ENCODE measurements around the gene BCL2L14. TPM values are rescaled to one million over a fixed set of nuclear protein-coding genes. Genes with fewer than 3 reads are reported as not detected.

BCL2L14 gene
- polyA plus RNA-seq, 1 donor (not counting 4 experiments of a cell fraction or from before 2014, with no cell fraction given) = not detected

- Histone ChIP-seq H3K4me3 (ENCODE audit: control insufficient read depth in 2 of 3, extremely low read depth in 1 of 3, insufficient read depth in 2 of 3, low read depth in 1 of 3, low read length in 3 of 3) (peak overlapping the region; percentile 17 to 52 (median 20)), H3K27ac (ENCODE audit: control insufficient read depth, insufficient read depth, low read length) (no peak overlapping the region), H3K4me2 (ENCODE audit: control insufficient read depth, extremely low read depth, insufficient read depth, low read depth, low read length) (peak overlapping the region; percentile 84), H3K27me3 (ENCODE audit: control insufficient read depth, extremely low read depth, insufficient read depth, low read length) (no peaks in the 10 kb centered on the region), H3K9me3 (ENCODE audit: control insufficient read depth, low read depth, low read length) (no peaks in the 10 kb centered on the region), H3K9ac (ENCODE audit: control insufficient read depth, extremely low read depth, insufficient read depth, low read length) (peak overlapping the region; percentile 17), H3K79me2 (ENCODE audit: control insufficient read depth, insufficient read depth, low read length) (no peaks in the 10 kb centered on the region), H3K36me3 (ENCODE audit: control insufficient read depth in 2 of 2, extremely low read depth in 1 of 2, insufficient read depth in 2 of 2, low read length in 2 of 2) (no peaks in the 10 kb centered on the region), H3K9me1 (ENCODE audit: control insufficient read depth, extremely low read depth, insufficient read depth, low read length) (no peaks in the 10 kb centered on the region), H4K20me1 (ENCODE audit: control insufficient read depth, extremely low read depth, insufficient read depth, low read length) (no peaks in the 10 kb centered on the region), H2AFZ (ENCODE audit: control insufficient read depth, low read length) (peak overlapping the region; percentile 67), H3K4me1 (ENCODE audit: control insufficient read depth, extremely low read depth, insufficient read depth, low read length) (peaks cover 11% of the 10 kb centered on the region)
- dilution Hi-C loops (cut with MboI; ENCODE audit: extremely low pct_ligation_motif_present, low sequenced_read_pairs) = loop anchor here (25.0 kb wide), 1 partner anchor 446 kb away; no protein-coding TSS in a partner anchor
- FAIRE-seq (peak; percentile 96), DNase-seq (ENCODE audit: low read depth, low spot score) (peak; percentile 68)
- TF ChIP-seq EZH2 (IDR thresholded peaks at IDR 0.05; ENCODE audit: low read length) (no peak), CTCF (optimal IDR thresholded peaks at IDR 0.05 in 1 of 3, IDR thresholded peaks at IDR 0.05 in 1 of 3, conservative IDR thresholded peaks at IDR 0.05 in 1 of 3; ENCODE audit: extremely low read depth in 1 of 3, insufficient read depth in 2 of 3, low read length in 3 of 3) (peak; percentile 77 to 89 (median 85))
Measured at GRCh38 chr12:12032851-12033797, 37.6 kb upstream of the BCL2L14 start.

- H3K9me3 ChIP-seq (ENCODE audit: control insufficient read depth, low read depth, low read length) = no peaks in the 10 kb centered on the region
- TF ChIP-seq CTCF (optimal IDR thresholded peaks at IDR 0.05 in 1 of 3, IDR thresholded peaks at IDR 0.05 in 1 of 3, conservative IDR thresholded peaks at IDR 0.05 in 1 of 3; ENCODE audit: extremely low read depth in 1 of 3, insufficient read depth in 2 of 3, low read length in 3 of 3) = no peak
- no peak for TF ChIP-seq EZH2 (IDR thresholded peaks at IDR 0.05; ENCODE audit: low read length)
- no peaks in the 10 kb centered on the region for H4K20me1 ChIP-seq (ENCODE audit: control insufficient read depth, extremely low read depth, insufficient read depth, low read length)
- H3K79me2 ChIP-seq (ENCODE audit: control insufficient read depth, insufficient read depth, low read length) = no peaks in the 10 kb centered on the region
- dilution Hi-C loops (cut with MboI; ENCODE audit: extremely low pct_ligation_motif_present, low sequenced_read_pairs) = loop anchor here (25.0 kb wide), 1 partner anchor 447 kb away; no protein-coding TSS in a partner anchor
- no peak overlapping the region for H3K27ac ChIP-seq (ENCODE audit: control insufficient read depth, insufficient read depth, low read length)
- no peaks in the 10 kb centered on the region for H3K36me3 ChIP-seq (ENCODE audit: control insufficient read depth in 2 of 2, extremely low read depth in 1 of 2, insufficient read depth in 2 of 2, low read length in 2 of 2)
- no peak overlapping the region for H2AFZ ChIP-seq (ENCODE audit: control insufficient read depth, low read length)
- H3K9me1 ChIP-seq (ENCODE audit: control insufficient read depth, extremely low read depth, insufficient read depth, low read length) = no peaks in the 10 kb centered on the region
- FAIRE-seq (no peak), DNase-seq (ENCODE audit: low read depth, low spot score) (no peak)
- H3K27me3 ChIP-seq (ENCODE audit: control insufficient read depth, extremely low read depth, insufficient read depth, low read length) = no peaks in the 10 kb centered on the region
- H3K4me2 ChIP-seq (ENCODE audit: control insufficient read depth, extremely low read depth, insufficient read depth, low read depth, low read length) = no peak overlapping the region
- H3K4me3 ChIP-seq (ENCODE audit: control insufficient read depth in 2 of 3, extremely low read depth in 1 of 3, insufficient read depth in 2 of 3, low read depth in 1 of 3, low read length in 3 of 3) = no peak overlapping the region
- H3K9ac ChIP-seq (ENCODE audit: control insufficient read depth, extremely low read depth, insufficient read depth, low read length) = no peak overlapping the region
- peaks cover 11% of the 10 kb centered on the region for H3K4me1 ChIP-seq (ENCODE audit: control insufficient read depth, extremely low read depth, insufficient read depth, low read length)
Measured at GRCh38 chr12:12033824-12034223, 36.9 kb upstream of the BCL2L14 start.
